Kidney (tissue), 14 donors: ENCODE results near the gene AK3. TPM values are rescaled to one million over a fixed set of nuclear protein-coding genes. Genes with fewer than 3 reads are reported as not detected.

ENCODE experiments used
- DNase-seq, 5 donors: peaks; one replicate each; pipeline ENCODE4 v3.0.0-alpha.2; 2013 to 2020
- FAIRE-seq: peaks from 2 replicates; lab custom pipeline; 2012; peaks lifted over from hg19 to GRCh38; lab: Jason Lieb, UNC
- H3K27ac ChIP-seq, 2 donors: one replicate each; pipeline ENCODE4 v1.7.0; 2013; ENCODE audit warnings: low read depth in 2 of 2, low read length in 2 of 2, inconsistent platforms in 1 of 2
- H3K27me3 ChIP-seq: one replicate; pipeline ENCODE4 v1.7.1; 2013; ENCODE audit warnings: low read length, inconsistent platforms; ENCODE audit not compliant: control insufficient read depth, insufficient read depth
- H3K36me3 ChIP-seq, 3 donors: one replicate each; pipeline versions ENCODE4 v1.7.0 to v1.7.1; 2013; ENCODE audit warnings: low read length in 3 of 3, control low read depth in 1 of 3, inconsistent platforms in 1 of 3; ENCODE audit not compliant: insufficient read depth in 3 of 3, control insufficient read depth in 2 of 3
- H3K4me1 ChIP-seq, 3 donors: one replicate each; pipeline versions ENCODE4 v1.7.0 to v1.7.1; 2013; ENCODE audit warnings: low read length in 3 of 3, inconsistent platforms in 1 of 3, low read depth in 1 of 3; ENCODE audit not compliant: control insufficient read depth in 2 of 3, insufficient read depth in 2 of 3
- H3K4me3 ChIP-seq, 3 donors: one replicate each; pipeline versions ENCODE4 v1.7.0 to v1.8.1; 2013; ENCODE audit warnings: low read length in 3 of 3, control low read depth in 1 of 3, inconsistent platforms in 1 of 3
- H3K9ac ChIP-seq, 3 donors: one replicate each; pipeline versions ENCODE4 v1.7.0 to v1.7.1; 2013; ENCODE audit warnings: low read length in 3 of 3, control low read depth in 1 of 3, inconsistent platforms in 1 of 3
- H3K9me3 ChIP-seq, 3 donors: one replicate each; pipeline versions ENCODE4 v1.7.0 to v1.7.1; 2013; ENCODE audit warnings: low read length in 3 of 3, control low read depth in 1 of 3, inconsistent platforms in 1 of 3; ENCODE audit not compliant: control insufficient read depth in 2 of 3, insufficient read depth in 1 of 3
- intact Hi-C: fragments of 100-400 bp; cut with DNase I; formaldehyde crosslinking; loops from one replicate; pipeline ENCODE4 v1.11.1; 2022
- polyA plus RNA-seq: library from polyadenylated mRNA; stranded (reverse); fragments of 350-450 nt; fragmentation: Illumina TruSeq; extraction: RNeasy Lipid Tissue Mini Kit (QIAGEN cat#74804); gene quantifications from one replicate; pipeline ENCODE4 v1.2.3, GENCODE V29; 2014; ENCODE audit warnings: low read depth, low replicate concordance; ENCODE audit not compliant: insufficient read depth
- total RNA-seq: library from RNA; stranded (reverse); fragmentation: NEBNext Ultra II Directional; extraction: Animal tissue kit (Norgen Biotek cat#: 25700); gene quantifications from one replicate; pipeline ENCODE4 v1.2.1, GENCODE V29; 2021
- TF ChIP-seq, protein P1 (sequence below): IDR thresholded peaks from 3 replicates; pipeline ENCODE4 v1.5.1; 2012; ENCODE audit warnings: mild to moderate bottlenecking, moderate library complexity, borderline replicate concordance; ENCODE audit not compliant: insufficient read depth; ENCODE audit errors: extremely low read depth
- donor health status: control.
- donor health status: control.
- donor health status: control.
- donor health status: control.
- donor health status: control.
- donor health status: DM: yes; HTN: yes; CAD: no.
- donor health status: Normal renal cell carcinoma (clear cell type).

The AK3 gene
- total and polyA plus RNA-seq, 2 donors from 2014 or later, result 70.9 to 93.5 TPM

DNA sequence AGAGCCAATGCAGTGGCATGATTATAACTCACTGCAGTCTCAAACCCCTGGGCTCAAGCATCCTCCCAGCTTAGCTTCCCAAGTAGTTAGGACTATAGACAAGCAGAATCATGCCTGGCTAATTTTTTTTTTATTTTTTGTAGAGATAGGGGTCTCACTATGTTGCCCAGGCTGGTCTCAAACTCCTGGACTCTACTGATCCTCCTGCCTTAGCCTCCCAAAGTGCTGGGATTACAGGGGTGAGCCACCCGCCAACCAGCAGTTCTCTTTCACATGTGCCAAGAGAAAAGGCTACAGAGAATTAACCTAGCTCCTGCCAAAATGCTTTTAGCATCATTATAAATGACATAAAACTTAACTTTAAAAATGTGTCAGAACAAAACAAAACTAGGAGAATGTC lies 8.1 kb downstream of the AK3 start:
- intact Hi-C loops, result no loop called here

DNA sequence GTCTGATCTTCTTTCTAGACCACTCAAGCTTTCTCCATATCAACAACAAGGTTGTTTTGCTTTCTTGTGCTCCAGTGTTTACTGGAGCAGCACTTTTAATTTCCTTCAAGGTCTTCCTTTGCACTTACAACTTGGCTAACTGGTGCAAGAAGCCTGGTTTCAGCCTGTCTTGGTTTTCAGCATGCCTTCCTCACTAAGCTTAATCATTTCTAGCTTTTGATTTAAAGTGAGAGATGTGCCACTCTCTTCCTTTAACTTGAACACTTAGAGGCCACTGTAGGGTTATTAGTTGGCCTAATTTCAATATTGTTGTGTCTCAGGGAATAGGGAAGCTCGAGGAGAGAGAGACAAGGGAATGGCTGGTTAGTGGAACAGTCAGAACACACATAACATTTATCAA lies 13.4 kb downstream of the AK3 start:
- H3K9ac ChIP-seq, result no peak overlapping the region
- intact Hi-C loops, result no loop called here
- H3K4me3 ChIP-seq, result no peak overlapping the region
- TF ChIP-seq, protein P1, sequence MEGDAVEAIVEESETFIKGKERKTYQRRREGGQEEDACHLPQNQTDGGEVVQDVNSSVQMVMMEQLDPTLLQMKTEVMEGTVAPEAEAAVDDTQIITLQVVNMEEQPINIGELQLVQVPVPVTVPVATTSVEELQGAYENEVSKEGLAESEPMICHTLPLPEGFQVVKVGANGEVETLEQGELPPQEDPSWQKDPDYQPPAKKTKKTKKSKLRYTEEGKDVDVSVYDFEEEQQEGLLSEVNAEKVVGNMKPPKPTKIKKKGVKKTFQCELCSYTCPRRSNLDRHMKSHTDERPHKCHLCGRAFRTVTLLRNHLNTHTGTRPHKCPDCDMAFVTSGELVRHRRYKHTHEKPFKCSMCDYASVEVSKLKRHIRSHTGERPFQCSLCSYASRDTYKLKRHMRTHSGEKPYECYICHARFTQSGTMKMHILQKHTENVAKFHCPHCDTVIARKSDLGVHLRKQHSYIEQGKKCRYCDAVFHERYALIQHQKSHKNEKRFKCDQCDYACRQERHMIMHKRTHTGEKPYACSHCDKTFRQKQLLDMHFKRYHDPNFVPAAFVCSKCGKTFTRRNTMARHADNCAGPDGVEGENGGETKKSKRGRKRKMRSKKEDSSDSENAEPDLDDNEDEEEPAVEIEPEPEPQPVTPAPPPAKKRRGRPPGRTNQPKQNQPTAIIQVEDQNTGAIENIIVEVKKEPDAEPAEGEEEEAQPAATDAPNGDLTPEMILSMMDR, result no peak
- H3K4me1 ChIP-seq, result no peaks in the 10 kb centered on the region
- H3K27me3 ChIP-seq, result no peaks in the 10 kb centered on the region
- DNase-seq, result peak in 1 of 5 donors; percentile 2
- H3K36me3 ChIP-seq, result peaks cover 0 to 3% (median 2%) of the 10 kb centered on the region in 3 donors
- H3K27ac ChIP-seq, result no peak overlapping the region
- FAIRE-seq, result no peak
- H3K9me3 ChIP-seq, result no peaks in the 10 kb centered on the region

More for the DNA sequence above, 8.1 kb downstream of the AK3 start:
- TF ChIP-seq, protein P1, result no peak
- FAIRE-seq, result no peak
- Histone ChIP-seq H3K9me3 (no peaks in the 10 kb centered on the region), H3K27ac (no peak overlapping the region), H3K4me1 (no peaks in the 10 kb centered on the region), H3K9ac (no peak overlapping the region), H3K4me3 (no peak overlapping the region), H3K36me3 (no peaks in the 10 kb centered on the region), H3K27me3 (no peaks in the 10 kb centered on the region)
- DNase-seq, result no peak

DNA sequence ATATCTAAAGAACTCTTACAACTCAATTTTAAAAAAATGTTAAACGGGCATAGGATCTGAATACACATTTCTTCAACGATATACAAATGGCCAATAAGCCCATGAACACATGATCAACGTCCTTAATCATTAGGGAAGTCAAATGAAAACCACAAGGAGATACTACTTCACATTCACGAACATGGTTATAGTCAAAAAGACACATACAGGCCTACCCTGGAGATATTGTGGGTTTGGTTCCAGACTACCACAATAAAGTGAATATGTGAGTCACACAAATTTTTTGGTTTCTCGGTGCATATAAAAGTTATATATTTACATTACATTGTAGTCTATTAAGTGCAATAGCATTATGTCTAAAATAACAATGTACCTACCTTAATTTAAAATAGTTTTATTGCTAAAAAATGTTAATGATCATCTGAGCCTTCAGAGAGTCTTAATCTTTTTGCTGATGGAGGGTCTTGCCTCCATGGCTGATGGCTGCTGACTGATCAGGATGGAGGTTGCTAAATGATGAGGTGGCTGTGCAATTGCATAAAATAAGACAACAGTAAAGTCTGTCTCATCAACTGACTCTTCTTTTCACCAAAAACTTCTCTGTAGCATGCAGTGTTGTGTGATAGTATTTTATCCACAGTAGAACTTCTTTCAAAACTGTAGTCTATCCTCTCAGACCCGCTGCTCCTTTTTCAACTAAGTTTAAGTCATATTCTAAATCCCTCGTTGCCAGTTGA lies 15.1 kb downstream of the AK3 start:
- H3K4me1 ChIP-seq, result no peaks in the 10 kb centered on the region
- H3K9ac ChIP-seq, result no peak overlapping the region
- H3K27ac ChIP-seq, result no peak overlapping the region
- DNase-seq (no peak), FAIRE-seq (no peak)
- peaks cover 0 to 8% (median 3%) of the 10 kb centered on the region in 3 donors for H3K36me3 ChIP-seq
- no peak overlapping the region for H3K4me3 ChIP-seq
- intact Hi-C loops, result no loop called here
- no peaks in the 10 kb centered on the region for H3K27me3 ChIP-seq
- no peaks in the 10 kb centered on the region for H3K9me3 ChIP-seq
- TF ChIP-seq, protein P1, result no peak
